Endodermal cell (in vitro differentiated cells): ENCODE results near the gene NDST4. TPM values are rescaled to one million over a fixed set of nuclear protein-coding genes. Genes with fewer than 3 reads are reported as not detected.

Experiments
- DNase-seq: peaks from one replicate; pipeline ENCODE4 v3.0.0-alpha.2; 2017
- H3K27ac ChIP-seq: 2 replicates; pipeline ENCODE4 v1.5.1; 2013; ENCODE audit warnings: mild to moderate bottlenecking, low read depth, low read length, moderate library complexity
- H3K27me3 ChIP-seq: 2 replicates; pipeline ENCODE4 v1.6.1; 2013; ENCODE audit warnings: mild to moderate bottlenecking, low read length, moderate library complexity; ENCODE audit not compliant: insufficient read depth, control insufficient read depth, poor library complexity, severe bottlenecking
- H3K36me3 ChIP-seq: 2 replicates; pipeline ENCODE4 v1.7.0; 2013; ENCODE audit warnings: mild to moderate bottlenecking, low read length, moderate library complexity; ENCODE audit not compliant: control insufficient read depth, insufficient read depth
- H3K4me1 ChIP-seq: one replicate; pipeline ENCODE4 v1.7.0; 2013; ENCODE audit warnings: low read length; ENCODE audit not compliant: control insufficient read depth, insufficient read depth
- H3K4me3 ChIP-seq: 2 replicates; pipeline ENCODE4 v1.5.1; 2013; ENCODE audit warnings: mild to moderate bottlenecking, low read length, moderate library complexity
- H3K9ac ChIP-seq: 2 replicates; pipeline ENCODE4 v1.6.1; 2013; ENCODE audit warnings: mild to moderate bottlenecking, low read length, moderate library complexity; ENCODE audit not compliant: poor library complexity, severe bottlenecking; ENCODE audit errors: extremely low read depth
- H3K9me3 ChIP-seq: 2 replicates; pipeline ENCODE4 v1.6.1; 2013; ENCODE audit warnings: mild to moderate bottlenecking, low read length, moderate library complexity; ENCODE audit not compliant: control insufficient read depth
- H3K27ac Mint-ChIP-seq: 2 replicates; pipeline ENCODE4 v1.8.0; 2020; ENCODE audit warnings: mixed read lengths
- H3K27me3 Mint-ChIP-seq: 2 replicates; pipeline ENCODE4 v1.8.0; 2021; ENCODE audit warnings: mild to moderate bottlenecking, mixed read lengths; ENCODE audit not compliant: insufficient read depth
- H3K36me3 Mint-ChIP-seq: 2 replicates; pipeline ENCODE4 v1.8.0; 2020; ENCODE audit warnings: low read depth, mixed read lengths
- H3K4me1 Mint-ChIP-seq: 2 replicates; pipeline ENCODE4 v1.8.0; 2020; ENCODE audit warnings: mixed read lengths
- H3K4me3 Mint-ChIP-seq: 2 replicates; pipeline ENCODE4 v1.8.0; 2020; ENCODE audit warnings: mild to moderate bottlenecking, moderate library complexity, mixed read lengths
- H3K9me3 Mint-ChIP-seq: 2 replicates; pipeline ENCODE4 v1.8.0; 2020; ENCODE audit warnings: mild to moderate bottlenecking, mixed read lengths
- WGBS, 2 experiments: methylation state at CpG; one replicate each; pipeline versions ENCODE4 v1.1.5 to v1.1.7; 2013; ENCODE audit warnings: missing lambda C conversion rate in 2 of 2, mixed read lengths in 1 of 2; ENCODE audit not compliant: insufficient coverage in 1 of 2, insufficient read length in 1 of 2; 5-methylcytosine and 5-hydroxymethylcytosine counted together
- total RNA-seq, 2 donors: library from RNA; stranded (reverse); fragmentation: NEBNext Ultra II Directional in 1 of 2; extraction: Animal tissue kit (Norgen Biotek cat#: 25700) in 1 of 2; gene quantifications; 2 replicates in 1 of 2; 3 replicates in 1 of 2; pipeline ENCODE4 v1.2.1, GENCODE V29; 2021
- TF ChIP-seq, protein P1 (sequence below): fragments of 200-600 bp; sonication (generic); conservative IDR thresholded peaks from 2 replicates; pipeline ENCODE4 v1.5.0; 2021; ENCODE audit warnings: antibody characterized with exemption, mild to moderate bottlenecking

Gene NDST4
- total RNA-seq, 2 donors from 2014 or later: 0.31 TPM; not detected in 1

DNA sequence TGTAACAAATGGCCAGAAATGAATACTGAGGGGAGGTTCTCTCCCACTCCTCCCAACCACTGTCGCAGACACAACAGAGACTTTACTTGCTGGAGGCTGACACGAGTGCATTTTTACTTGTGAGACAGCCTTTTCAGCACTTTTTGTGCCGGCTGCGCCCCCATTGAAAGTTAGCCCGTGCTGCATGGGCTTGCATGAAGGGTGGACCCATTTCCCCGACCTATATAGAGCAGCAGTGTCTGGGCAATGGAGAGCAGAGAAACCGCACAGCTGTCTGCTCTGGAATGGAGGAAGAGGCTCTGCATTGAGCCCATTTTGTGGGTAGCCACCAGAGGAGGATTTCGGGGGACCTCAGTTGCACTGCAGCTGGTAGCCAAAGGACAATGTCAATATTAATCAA lies 306.1 kb downstream of the NDST4 start:
- no peaks in the 10 kb centered on the region for H3K9me3 ChIP-seq
- no peak for DNase-seq
- no peaks in the 10 kb centered on the region for H3K4me1 ChIP-seq
- no peak overlapping the region for H3K9ac ChIP-seq
- Mint-ChIP-seq H3K4me3 (no peak overlapping the region), H3K4me1 (no peaks in the 10 kb centered on the region), H3K9me3 (no peaks in the 10 kb centered on the region), H3K27ac (no peak overlapping the region), H3K36me3 (no peaks in the 10 kb centered on the region), H3K27me3 (no peaks in the 10 kb centered on the region)
- no peaks in the 10 kb centered on the region for H3K36me3 ChIP-seq
- WGBS, 2 experiments: 92 to 97% methylated on average over 7 to 8 of the region's 8 CpGs
- H3K27ac ChIP-seq: no peak overlapping the region
- TF ChIP-seq, protein P1, sequence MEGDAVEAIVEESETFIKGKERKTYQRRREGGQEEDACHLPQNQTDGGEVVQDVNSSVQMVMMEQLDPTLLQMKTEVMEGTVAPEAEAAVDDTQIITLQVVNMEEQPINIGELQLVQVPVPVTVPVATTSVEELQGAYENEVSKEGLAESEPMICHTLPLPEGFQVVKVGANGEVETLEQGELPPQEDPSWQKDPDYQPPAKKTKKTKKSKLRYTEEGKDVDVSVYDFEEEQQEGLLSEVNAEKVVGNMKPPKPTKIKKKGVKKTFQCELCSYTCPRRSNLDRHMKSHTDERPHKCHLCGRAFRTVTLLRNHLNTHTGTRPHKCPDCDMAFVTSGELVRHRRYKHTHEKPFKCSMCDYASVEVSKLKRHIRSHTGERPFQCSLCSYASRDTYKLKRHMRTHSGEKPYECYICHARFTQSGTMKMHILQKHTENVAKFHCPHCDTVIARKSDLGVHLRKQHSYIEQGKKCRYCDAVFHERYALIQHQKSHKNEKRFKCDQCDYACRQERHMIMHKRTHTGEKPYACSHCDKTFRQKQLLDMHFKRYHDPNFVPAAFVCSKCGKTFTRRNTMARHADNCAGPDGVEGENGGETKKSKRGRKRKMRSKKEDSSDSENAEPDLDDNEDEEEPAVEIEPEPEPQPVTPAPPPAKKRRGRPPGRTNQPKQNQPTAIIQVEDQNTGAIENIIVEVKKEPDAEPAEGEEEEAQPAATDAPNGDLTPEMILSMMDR: no peak
- no peak overlapping the region for H3K4me3 ChIP-seq
- H3K27me3 ChIP-seq: no peaks in the 10 kb centered on the region

DNA sequence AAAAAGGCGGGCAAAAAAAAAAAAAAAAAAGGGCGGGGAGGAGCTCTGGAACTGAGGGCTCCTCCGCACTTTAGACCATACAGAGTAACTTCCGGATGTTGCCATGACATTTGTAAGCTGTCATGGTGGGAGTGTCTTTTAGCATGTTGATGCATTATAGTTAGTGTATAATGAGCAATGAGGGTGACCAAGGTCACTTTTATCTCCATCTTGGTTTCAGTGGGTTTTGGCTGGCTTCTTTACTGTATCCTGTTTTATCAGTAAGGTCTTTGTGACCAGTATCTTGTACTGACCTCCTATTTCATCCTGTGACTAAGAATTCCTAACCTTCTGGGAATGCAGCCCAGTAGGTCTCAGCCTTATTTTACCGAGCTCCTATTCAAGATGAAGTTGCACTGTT lies 321.4 kb downstream of the NDST4 start:
- no peaks in the 10 kb centered on the region for H3K36me3 Mint-ChIP-seq
- H3K4me1 Mint-ChIP-seq: no peaks in the 10 kb centered on the region
- Histone ChIP-seq H3K9ac (no peak overlapping the region), H3K27me3 (no peaks in the 10 kb centered on the region), H3K27ac (no peak overlapping the region), H3K36me3 (no peaks in the 10 kb centered on the region), H3K4me1 (no peaks in the 10 kb centered on the region), H3K9me3 (no peaks in the 10 kb centered on the region), H3K4me3 (no peak overlapping the region)
- no peak overlapping the region for H3K27ac Mint-ChIP-seq
- 91 to 92% methylated on average over 3 to 5 of the region's 5 CpGs for WGBS, 2 experiments
- no peaks in the 10 kb centered on the region for H3K27me3 Mint-ChIP-seq
- TF ChIP-seq, protein P1: no peak
- no peaks in the 10 kb centered on the region for H3K9me3 Mint-ChIP-seq
- no peak for DNase-seq
- no peak overlapping the region for H3K4me3 Mint-ChIP-seq

DNA sequence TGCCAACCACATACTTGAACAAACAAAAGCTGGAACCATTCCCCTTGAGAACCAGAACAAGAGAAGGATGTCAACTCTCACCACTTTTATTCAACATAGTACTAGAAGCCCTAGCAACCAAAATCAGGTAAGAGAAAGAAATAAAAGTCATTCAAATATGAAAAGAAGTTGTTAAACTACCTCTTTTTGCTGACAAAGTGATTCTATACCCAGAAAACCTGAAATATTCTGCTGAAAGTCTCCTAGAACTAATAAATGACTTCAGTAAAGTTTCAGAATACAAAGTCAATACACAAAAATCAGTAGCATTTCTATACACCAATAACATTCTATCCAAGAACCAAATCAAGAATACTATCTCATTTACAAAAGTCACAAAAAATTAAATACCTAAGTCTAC lies 327.9 kb downstream of the NDST4 start:
- Histone ChIP-seq H3K4me1 (no peaks in the 10 kb centered on the region), H3K9ac (no peak overlapping the region), H3K9me3 (no peaks in the 10 kb centered on the region), H3K4me3 (no peak overlapping the region), H3K27me3 (no peaks in the 10 kb centered on the region), H3K27ac (no peak overlapping the region), H3K36me3 (no peaks in the 10 kb centered on the region)
- Mint-ChIP-seq H3K9me3 (no peaks in the 10 kb centered on the region), H3K27me3 (no peaks in the 10 kb centered on the region), H3K27ac (no peak overlapping the region), H3K4me3 (no peak overlapping the region), H3K4me1 (peaks cover 13% of the 10 kb centered on the region), H3K36me3 (no peaks in the 10 kb centered on the region)
- DNase-seq: no peak
- TF ChIP-seq, protein P1: no peak
